GM20000 (cell line): ENCODE data around the gene RGMB.

Source experiments
- DNase-seq: peaks from one replicate; pipeline ENCODE4 v3.0.0; 2012; ENCODE audit warnings: low spot score
- TF ChIP-seq, protein P1 (sequence below): IDR thresholded peaks from 2 replicates; pipeline ENCODE4 v1.5.1; 2012; ENCODE audit warnings: mild to moderate bottlenecking, control low read depth; ENCODE audit errors: extremely low read depth, missing control alignments

The RGMB gene

DNA sequence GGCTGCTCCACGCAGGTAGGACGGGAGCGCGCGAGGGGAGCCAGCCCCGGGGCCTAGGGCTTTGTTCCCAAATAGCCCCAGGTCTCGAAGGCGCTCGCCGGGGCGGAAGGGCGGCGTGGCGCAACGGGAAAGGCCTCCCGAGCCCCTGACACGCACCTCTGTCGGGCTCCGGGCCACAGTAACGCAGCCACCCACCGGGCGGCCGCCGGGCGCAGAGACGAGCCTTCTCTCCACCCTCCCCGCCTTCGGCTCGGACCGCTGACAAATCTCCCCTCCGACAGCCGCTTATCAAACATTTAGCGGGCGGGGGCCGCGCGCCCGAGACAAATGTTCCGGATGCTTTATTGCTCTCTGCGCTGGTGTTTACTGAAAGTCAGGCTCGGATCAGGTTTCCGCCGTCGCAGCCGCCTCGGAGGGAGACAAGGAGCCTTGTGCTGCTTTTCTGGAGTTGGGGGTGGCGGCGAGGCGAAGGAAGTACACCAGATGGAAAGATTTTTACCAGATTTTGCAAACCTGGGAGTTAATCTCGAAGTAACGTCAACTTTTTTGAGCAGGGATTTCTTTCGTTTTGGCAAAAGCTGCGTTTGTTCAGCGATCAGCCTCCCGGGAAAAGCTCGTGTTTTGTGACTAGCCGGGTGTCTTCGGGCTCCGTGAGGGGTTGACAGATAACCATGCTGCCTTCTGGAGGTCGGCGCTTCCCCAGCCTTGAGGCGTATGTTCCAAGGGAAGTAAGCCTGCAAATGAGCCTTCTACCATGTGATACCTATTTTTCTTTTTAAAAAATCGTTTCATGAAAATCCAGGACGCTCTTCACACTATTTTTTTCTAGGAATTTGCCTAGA lies 950 bp downstream of the RGMB start:
- DNase-seq, result peak; percentile 66
- TF ChIP-seq, protein P1, sequence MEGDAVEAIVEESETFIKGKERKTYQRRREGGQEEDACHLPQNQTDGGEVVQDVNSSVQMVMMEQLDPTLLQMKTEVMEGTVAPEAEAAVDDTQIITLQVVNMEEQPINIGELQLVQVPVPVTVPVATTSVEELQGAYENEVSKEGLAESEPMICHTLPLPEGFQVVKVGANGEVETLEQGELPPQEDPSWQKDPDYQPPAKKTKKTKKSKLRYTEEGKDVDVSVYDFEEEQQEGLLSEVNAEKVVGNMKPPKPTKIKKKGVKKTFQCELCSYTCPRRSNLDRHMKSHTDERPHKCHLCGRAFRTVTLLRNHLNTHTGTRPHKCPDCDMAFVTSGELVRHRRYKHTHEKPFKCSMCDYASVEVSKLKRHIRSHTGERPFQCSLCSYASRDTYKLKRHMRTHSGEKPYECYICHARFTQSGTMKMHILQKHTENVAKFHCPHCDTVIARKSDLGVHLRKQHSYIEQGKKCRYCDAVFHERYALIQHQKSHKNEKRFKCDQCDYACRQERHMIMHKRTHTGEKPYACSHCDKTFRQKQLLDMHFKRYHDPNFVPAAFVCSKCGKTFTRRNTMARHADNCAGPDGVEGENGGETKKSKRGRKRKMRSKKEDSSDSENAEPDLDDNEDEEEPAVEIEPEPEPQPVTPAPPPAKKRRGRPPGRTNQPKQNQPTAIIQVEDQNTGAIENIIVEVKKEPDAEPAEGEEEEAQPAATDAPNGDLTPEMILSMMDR, result no peak

GRCh38 chr5:98775246-98776065 lies 2.0 kb downstream of the RGMB start:
- no peak for DNase-seq

GRCh38 chr5:98776066-98776705 lies 2.7 kb downstream of the RGMB start:
- no peak for DNase-seq
- TF ChIP-seq, protein P1, result no peak

More at GRCh38 chr5:98775246-98776065, 2.0 kb downstream of the RGMB start:
- TF ChIP-seq, protein P1, result no peak

GRCh38 chr5:98777295-98777694 lies 3.8 kb downstream of the RGMB start:
- TF ChIP-seq, protein P1, result no peak
- no peak for DNase-seq

DNA sequence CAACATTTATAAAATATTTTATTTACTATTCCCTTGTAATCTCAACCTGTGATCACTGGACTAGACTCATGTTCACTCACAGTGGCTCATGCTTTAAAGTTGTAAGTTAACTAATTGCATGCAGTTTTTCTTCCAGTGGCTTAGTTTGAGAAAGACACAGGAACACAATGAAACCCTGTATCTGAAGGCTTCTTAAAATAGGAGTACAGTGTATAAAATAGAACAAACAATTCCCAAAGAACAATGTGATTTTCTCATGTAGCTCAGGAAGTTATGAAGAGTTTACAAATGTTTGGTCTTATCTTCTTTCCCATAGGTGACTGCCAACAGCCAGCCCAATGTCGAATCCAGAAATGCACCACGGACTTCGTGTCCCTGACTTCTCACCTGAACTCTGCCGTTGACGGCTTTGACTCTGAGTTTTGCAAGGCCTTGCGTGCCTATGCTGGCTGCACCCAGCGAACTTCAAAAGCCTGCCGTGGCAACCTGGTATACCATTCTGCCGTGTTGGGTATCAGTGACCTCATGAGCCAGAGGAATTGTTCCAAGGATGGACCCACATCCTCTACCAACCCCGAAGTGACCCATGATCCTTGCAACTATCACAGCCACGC lies 5.9 kb downstream of the RGMB start:
- no peak for DNase-seq
- TF ChIP-seq, protein P1, result no peak

DNA sequence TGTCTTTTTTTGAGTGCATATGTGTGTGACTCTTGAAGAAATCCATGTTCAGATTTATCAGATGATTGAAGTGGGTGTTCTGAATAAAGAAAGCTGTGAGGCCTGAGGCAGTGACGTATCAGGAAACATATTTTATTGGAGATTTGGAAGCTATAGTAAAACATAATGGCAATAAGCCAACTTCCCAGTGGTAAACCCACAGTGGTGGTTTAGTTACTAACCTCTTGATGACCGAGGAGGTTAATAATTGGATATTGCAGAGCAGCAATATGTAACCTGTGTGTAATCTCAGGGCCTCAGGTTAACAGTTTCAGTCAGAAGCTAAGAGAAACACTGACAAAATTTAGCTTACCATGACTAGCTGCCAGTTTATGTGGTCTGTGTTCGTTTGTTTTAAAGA lies 6.9 kb downstream of the RGMB start:
- TF ChIP-seq, protein P1, result no peak
- DNase-seq, result no peak
